HUDEP-2 (cell line): Measurements from ENCODE around the gene TPP1.
A peak's percentile ranks its signal among the peaks of the same experiment; 100 is the strongest.

Experiments
- DNase-seq, 76 experiments: peaks; one replicate each; lab custom pipeline; 2025; ENCODE audit not compliant: unreplicated experiment in 76 of 76; lab: John Stamatoyannopoulos, UW

TPP1 gene

GRCh38 chr11:6647836-6648235, 28.6 kb upstream of the TPP1 start:
- no peak for DNase-seq

DNA sequence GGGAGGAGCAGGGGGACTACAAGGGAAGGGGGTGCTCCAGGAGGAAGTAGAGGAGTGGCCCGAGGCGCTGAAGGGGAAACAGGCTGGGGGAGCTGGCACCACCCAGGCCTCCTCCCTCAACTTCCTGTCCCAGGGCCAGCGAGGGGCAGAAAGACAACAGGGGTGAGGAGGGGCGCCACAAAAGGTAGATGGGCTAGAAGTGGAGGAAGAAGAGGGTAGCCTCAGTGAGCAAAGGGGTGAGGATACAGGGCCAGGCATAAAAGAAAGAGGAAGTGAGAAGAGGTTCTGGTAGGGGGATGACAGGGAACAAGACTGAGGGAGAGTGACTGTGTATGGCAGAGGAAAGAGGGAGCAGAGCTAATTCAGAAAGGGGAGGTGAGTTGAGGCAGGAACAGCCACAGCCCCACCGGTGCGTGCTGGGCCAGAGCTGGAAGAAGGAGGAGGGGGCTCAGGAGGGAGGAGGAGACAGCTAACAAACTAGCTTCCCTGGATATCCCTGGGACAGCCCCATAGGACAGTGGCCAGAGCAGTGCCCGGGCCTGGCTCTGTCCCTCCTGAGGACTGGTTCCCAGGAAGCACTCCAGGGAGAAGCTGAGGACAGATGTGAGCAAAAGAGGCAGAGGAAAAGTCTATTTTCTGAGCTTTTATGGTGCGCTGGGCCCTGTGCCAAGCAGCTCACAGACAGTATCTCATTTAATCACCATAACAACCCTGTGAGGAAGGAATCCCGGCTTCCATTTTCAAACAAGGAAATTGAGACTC, 27.9 kb upstream of the TPP1 start:
- no peak for DNase-seq

GRCh38 chr11:6646576-6646917, 27.3 kb upstream of the TPP1 start:
- DNase-seq, result no peak

- no peak for DNase-seq
Measured at GRCh38 chr11:6646071-6646470, 26.8 kb upstream of the TPP1 start.

DNA sequence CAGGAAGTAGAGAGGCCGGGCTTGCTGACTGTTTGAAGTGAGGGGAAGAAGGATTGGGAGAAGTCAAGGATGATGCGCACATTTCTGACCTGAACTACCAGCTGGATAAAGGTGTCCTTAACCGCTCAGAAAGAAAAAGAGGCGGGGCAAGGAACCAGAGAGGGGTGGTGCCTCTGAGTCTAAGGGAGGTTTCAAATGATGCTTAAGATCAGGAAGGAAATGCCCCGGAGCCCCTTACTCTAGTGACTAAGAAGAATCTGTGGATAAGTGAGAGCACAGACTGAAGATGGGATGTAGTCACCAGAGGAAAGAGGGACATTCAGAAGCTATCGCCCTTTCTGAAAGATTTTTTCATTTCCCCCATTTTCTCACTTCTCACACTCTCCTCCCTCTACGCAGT, 23.7 kb upstream of the TPP1 start:
- DNase-seq, result no peak

GRCh38 chr11:6640985-6641701, 21.9 kb upstream of the TPP1 start:
- DNase-seq, result no peak

GRCh38 chr11:6640036-6640984, 21.1 kb upstream of the TPP1 start:
- DNase-seq, result no peak

DNA sequence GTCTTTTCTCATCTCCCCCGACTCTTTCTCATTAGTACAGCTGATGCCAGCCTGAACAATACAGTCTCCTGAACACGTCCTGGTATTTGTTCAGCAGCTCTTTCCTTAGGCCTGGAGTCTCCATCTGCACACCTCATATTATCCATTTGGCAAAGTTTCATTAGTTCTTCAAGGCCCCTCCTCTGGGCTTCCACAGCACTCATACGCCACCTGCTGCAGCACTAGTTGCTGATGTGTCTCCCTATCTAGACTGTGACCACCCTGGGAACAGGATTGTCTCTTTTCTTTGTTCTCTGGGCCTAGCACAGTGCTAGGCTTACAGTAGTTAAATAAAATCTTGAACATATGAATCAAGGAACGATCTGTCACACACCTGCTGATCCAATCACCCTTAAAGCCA, 19.2 kb upstream of the TPP1 start:
- DNase-seq, result peak in 3 of 76 experiments; percentile 3 to 6 (median 4)

- no peak for DNase-seq
Measured at GRCh38 chr11:6637871-6638270, 18.6 kb upstream of the TPP1 start.

- no peak for DNase-seq
Measured at GRCh38 chr11:6636480-6636879, 17.3 kb upstream of the TPP1 start.

GRCh38 chr11:6635082-6635932, 16.1 kb upstream of the TPP1 start:
- no peak for DNase-seq

DNA sequence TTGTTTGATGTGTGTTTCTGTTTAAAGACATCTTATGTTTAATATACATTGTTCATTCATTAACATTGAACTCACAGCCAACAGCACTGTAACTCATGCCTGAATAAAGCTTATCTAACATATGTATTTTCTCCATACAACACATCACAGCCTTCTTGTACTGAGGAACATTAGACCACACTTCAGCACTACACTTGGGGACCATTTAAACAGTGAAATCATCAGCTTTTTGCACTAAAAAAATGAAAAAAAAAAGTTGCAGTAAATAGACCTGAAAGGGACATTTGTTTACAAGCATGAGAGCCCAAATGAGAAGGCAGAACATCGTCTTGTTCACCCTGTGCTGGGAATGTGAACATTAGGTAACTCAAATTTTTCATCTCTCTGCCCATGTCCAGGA, 15.3 kb upstream of the TPP1 start:
- no peak for DNase-seq

DNA sequence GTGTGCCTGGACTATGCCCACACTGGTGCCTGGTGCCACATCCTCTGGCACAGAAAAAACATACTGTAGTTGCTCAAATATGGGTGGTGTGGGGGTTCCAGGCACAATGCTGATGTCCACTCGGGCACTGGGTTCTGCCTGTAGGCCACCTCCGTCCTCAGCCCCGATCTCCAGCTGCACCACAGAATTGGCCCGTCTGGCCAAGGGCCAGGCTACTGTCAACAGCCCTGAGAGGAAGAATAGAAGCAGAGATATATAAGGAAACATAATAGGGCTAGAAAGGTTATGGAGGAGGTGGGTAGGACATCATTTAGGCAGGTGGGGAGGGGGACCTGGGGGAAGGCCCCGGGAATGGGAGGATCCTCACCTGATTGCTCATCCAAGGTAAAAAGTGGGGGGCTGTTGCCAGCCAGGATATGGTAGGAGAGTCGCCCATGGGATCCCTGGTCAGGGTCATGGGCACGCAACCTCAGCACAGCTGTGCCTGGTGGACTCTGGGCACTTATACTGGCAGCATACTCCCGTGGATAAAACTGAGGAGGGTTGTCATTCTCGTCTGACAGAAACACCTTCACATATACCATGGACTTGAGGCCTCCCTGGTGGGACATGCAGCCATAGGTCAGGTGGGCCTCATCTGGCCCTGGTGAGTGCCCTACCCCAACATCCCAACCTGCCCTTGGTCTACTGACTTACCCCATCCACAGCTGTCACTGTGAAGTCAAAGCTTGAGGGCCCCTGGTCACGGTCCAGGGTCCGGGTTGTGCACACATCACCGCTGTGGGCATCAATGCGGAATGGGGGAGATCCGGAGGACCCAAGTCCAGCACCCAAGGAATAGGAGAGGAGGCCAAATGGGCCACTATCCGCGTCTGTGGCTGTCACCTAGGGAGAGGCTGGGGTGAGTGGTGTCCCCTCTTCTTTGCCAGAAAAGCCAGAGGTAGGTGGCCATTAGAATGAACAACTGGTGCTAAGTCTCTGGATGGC, 14.5 kb upstream of the TPP1 start:
- DNase-seq, result no peak

DNA sequence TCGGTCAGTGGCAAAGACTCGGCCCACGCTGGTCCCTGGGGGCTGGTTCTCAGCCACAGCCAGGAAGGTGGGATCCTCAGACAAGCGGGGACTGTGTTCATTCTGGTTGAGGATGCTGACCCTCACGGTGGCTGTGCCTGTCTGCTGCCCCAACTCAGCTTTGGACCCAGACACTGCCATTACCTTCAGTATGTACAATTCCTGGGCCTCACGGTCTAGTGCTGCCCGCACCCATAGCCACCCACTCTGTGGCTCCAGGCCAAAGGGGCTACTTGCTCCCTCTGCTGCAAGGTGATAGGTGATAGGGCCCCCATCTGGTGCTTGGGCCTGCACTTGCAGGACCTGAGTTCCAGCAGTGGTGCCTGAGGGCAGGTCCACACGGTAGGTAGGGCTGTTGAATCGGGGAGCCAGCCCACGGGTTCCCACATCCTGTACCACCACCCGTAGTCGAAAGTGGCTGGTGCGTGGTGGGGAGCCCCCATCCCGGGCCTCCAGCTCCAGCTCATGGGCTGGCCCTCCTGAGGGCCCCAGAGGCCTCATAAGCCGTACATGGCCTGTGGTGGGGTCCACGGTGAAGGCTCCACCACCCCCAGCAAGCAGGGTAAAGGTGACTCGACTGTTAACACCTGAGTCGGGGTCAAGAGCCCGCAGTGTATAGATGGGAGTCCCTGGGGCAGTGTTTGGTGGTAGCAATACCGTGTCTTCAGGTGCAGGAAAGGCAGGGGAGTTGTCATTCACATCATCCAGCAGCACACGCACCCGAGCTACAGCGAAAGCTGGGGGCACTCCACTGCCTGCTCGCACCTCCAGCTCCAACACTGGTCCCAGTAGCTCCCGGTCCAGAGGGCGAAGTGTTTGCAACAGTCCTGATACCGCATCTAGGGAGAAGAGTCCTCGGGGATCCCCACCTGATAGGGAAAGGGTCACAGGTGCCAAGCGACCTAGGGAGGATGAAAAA, 13.2 kb upstream of the TPP1 start:
- no peak for DNase-seq

DNA sequence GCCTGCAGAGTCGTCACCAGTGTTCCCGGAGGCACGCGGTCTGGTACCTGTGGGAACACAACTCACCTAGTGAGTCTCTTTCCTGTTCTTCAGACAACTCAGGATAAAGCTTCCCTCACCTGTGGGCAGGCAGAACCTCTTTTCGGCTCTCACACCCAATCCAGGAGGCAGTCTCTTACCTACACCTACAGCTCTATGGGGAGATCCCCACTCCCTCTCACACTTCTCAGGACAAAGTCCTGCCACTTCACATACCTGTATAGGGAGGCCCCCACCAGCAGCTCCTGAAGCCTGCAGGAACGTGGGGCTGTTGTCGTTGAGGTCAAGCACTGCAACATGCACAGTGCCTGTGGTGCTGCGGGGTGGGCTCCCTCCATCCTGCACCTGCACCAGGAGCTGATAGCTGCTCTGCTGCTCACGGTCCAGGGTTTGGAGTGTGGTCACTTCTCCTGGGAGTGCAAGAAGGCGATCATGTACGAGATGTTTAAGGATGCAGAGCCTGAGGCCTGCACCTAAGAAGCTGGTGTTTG, 12.2 kb upstream of the TPP1 start:
- DNase-seq, result no peak

DNA sequence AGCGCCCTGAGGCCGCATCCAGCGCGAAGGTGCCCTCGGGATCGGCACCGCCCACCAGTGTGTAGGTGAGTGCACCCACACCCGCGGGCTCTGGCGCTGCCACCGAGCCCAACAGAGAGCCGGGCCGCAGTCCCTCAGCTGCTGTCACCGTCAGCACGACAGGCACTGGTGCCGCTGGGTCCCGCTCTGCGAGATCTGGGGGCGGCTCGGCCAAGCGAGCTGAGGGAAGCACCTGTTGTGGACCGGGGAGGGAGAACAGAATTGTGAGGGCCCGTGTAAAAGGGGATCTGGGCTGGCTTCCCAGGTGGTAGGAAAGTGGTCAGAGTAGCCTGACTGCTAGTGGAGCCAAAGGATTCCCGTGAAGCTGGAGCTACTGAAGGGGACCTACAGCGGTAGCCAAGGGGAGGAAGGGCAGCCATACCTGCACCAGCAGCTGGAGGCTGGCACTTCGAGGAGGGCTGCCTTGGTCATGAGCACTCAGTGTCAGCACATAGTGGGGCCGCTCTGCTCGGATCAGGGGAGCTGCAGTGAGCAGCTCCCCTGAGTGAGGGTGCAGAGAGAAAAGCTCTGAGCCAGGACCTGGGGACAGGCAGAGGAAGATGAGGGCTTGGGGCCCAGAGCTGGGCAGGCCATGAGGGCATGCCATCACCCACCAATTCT, 11.5 kb upstream of the TPP1 start:
- DNase-seq, result no peak

GRCh38 chr11:6629892-6630631, 10.8 kb upstream of the TPP1 start:
- no peak for DNase-seq
